ENCODE measurements around the gene RALGAPA1. TPM values are rescaled to one million over a fixed set of nuclear protein-coding genes. Genes with fewer than 3 reads are reported as not detected.

The RALGAPA1 gene
- total and polyA plus RNA-seq, 9 of the 15 experiments (the other 6 are each of a cell fraction or from before 2014, with no cell fraction given), result 2.5 to 16.3 (median 6.2) TPM

- TF ChIP-seq COPS2 (conservative IDR thresholded peaks at IDR 0.05) (no peak), RBBP5 (IDR thresholded peaks at IDR 0.05; ENCODE audit: borderline replicate concordance, insufficient read depth, low read length, poor library complexity, severe bottlenecking) (no peak), ZNF699 (CRISPR knock-in tag; IDR thresholded peaks at IDR 0.05; ENCODE audit: insufficient replicate concordance) (no peak), KLF16 (IDR thresholded peaks at IDR 0.05) (no peak), TCF3 (CRISPR knock-in tag; IDR thresholded peaks at IDR 0.05) (peak; percentile 51), HDAC6 (IDR thresholded peaks at IDR 0.05; ENCODE audit: low read depth, low read length) (no peak), MYBL2 (IDR thresholded peaks at IDR 0.05; ENCODE audit: low read depth) (no peak), MYBL2 (CRISPR knock-in tag; IDR thresholded peaks at IDR 0.05; ENCODE audit: borderline replicate concordance) (peak; percentile 79; the same call in 1 of the 2 replicates), SFPQ (IDR thresholded peaks at IDR 0.05; ENCODE audit: low read depth, low read length) (no peak), TCFL5 (CRISPR knock-in tag; conservative IDR thresholded peaks at IDR 0.05) (no peak), FUS (optimal IDR thresholded peaks at IDR 0.05; ENCODE audit: low read depth, low read length) (no peak), ZNF124 (CRISPR knock-in tag; IDR thresholded peaks at IDR 0.05) (peak; percentile 97), HDAC3 (IDR thresholded peaks at IDR 0.05; ENCODE audit: borderline replicate concordance, partially characterized antibody) (no peak), ZNF77 (CRISPR knock-in tag; IDR thresholded peaks at IDR 0.05) (no peak), ZFP36 (IDR thresholded peaks at IDR 0.05; ENCODE audit: low read depth, low read length, partially characterized antibody) (no peak), PRPF4 (IDR thresholded peaks at IDR 0.05; ENCODE audit: insufficient read depth, low read depth, low read length, poor library complexity, severe bottlenecking) (no peak), GTF2B (IDR thresholded peaks at IDR 0.05; ENCODE audit: extremely low read depth, insufficient read length) (no peak), YBX1 (IDR thresholded peaks at IDR 0.05) (no peak), RBM39 (optimal IDR thresholded peaks at IDR 0.05; ENCODE audit: low read depth, low read length) (no peak), FOXA1 (IDR thresholded peaks at IDR 0.05; ENCODE audit: borderline replicate concordance) (no peak), SETDB1 (IDR thresholded peaks at IDR 0.05; ENCODE audit: low read length) (no peak), MTA3 (IDR thresholded peaks at IDR 0.05; ENCODE audit: borderline replicate concordance) (no peak), SRSF7 (optimal IDR thresholded peaks at IDR 0.05; ENCODE audit: low read depth, low read length) (no peak), HNRNPLL (IDR thresholded peaks at IDR 0.05; ENCODE audit: low read depth, low read length, poor library complexity, severe bottlenecking) (no peak)
These were observed 274.1 kb downstream of the RALGAPA1 start (continued) for GRCh38 chr14:35534873-35535482.

All from K562 (cell line).